K562 (cell line): ENCODE measurements around the gene TRMT2A. TPM values are rescaled to one million over a fixed set of nuclear protein-coding genes. Genes with fewer than 3 reads are reported as not detected.

Source experiments
- AFF1 ChIP-seq, 2 experiments: fragments of 450-650 bp; IDR thresholded peaks; 2 replicates each; pipeline ENCODE4 v1.6.1; 2018; ENCODE audit warnings: mild to moderate bottlenecking in 2 of 2, low read depth in 1 of 2; ENCODE audit not compliant: partially characterized antibody in 2 of 2
- BCL6 ChIP-seq: fragments of 250-450 bp; sonication (Bioruptor Pico); IDR thresholded peaks from 2 replicates; pipeline ENCODE4 v1.4.0; 2020
- CHD7 ChIP-seq: fragments of 200-600 bp; sonication (generic); IDR thresholded peaks from one replicate; pipeline ENCODE4 v1.6.1; 2012; ENCODE audit warnings: mild to moderate bottlenecking, low read depth, low read length, inconsistent platforms
- CSDE1 ChIP-seq, 2 experiments: fragments of 450-650 bp; IDR thresholded peaks; 2 replicates each; pipeline ENCODE4 v1.6.1; 2016; ENCODE audit warnings: mild to moderate bottlenecking in 1 of 2
- POLR2AphosphoS2 ChIP-seq: IDR thresholded peaks from 2 replicates; pipeline ENCODE4 v1.6.1; 2012; ENCODE audit warnings: low read length, improper control_type of control experiment
- POLR3G ChIP-seq: IDR thresholded peaks from 2 replicates; pipeline ENCODE4 v1.6.1; 2011; ENCODE audit not compliant: insufficient read length, insufficient replicate concordance; ENCODE audit errors: extremely low read depth
- RBM14 ChIP-seq: fragments of 200-400 bp; formaldehyde crosslinking; IDR thresholded peaks from 2 replicates; pipeline ENCODE4 v1.6.1; 2018; ENCODE audit warnings: low read depth, mild to moderate bottlenecking, low read length, moderate library complexity, borderline replicate concordance; ENCODE audit not compliant: insufficient read depth
- ZNF184 ChIP-seq: sonication (generic); formaldehyde crosslinking; IDR thresholded peaks from 2 replicates; pipeline ENCODE4 v1.5.0; 2020; ENCODE audit warnings: missing genetic modification reagents
- polyA plus RNA-seq, 8 experiments: library from polyadenylated mRNA; depleted of rRNA in 4 of 8; stranded (reverse) in 5 of 8; unstranded in 3 of 8; fragments of >200 nt; fragmentation: Nextera tagmentation in 2 of 8; fragmentation: Illumina TruSeq in 1 of 8; extraction: Ambion mirVana in 2 of 8; extraction: Trizol in 1 of 8; gene quantifications; 2 replicates each; pipeline versions ENCODE4 v1.2.1 to v1.2.3, GENCODE V29; 2011 to 2014; ENCODE audit warnings: inconsistent platforms in 1 of 8, missing spikeins in 1 of 8
- total RNA-seq, 7 experiments: library from RNA; depleted of rRNA in 6 of 7; stranded (reverse); fragments of >200 nt in 6 of 7; fragmentation: Illumina TruSeq in 2 of 7; extraction: Trizol in 2 of 7; gene quantifications; 2 replicates each; pipeline versions ENCODE4 v1.2.1 to v1.2.3, GENCODE V29; 2011 to 2021; ENCODE audit warnings: low replicate concordance in 1 of 7
- TF ChIP-seq, protein P1 (sequence below): fragments of 250-450 bp; sonication (Bioruptor Pico); IDR thresholded peaks from 2 replicates; pipeline ENCODE4 v1.4.0; 2020; ENCODE audit warnings: mild to moderate bottlenecking

Gene TRMT2A
- total and polyA plus RNA-seq, 9 of the 15 experiments (the other 6 are each of a cell fraction or from before 2014, with no cell fraction given): 1.6 to 265 (median 140) TPM

- TF ChIP-seq CHD7 (no peak), BCL6 (CRISPR knock-in tag) (no peak), RBM14 (no peak; the same call in 1 of the 2 replicates), POLR2AphosphoS2 (no peak), ZNF184 (no peak), CSDE1 (IDR thresholded peaks at IDR 0.05) (no peak), POLR3G (no peak), AFF1 (IDR thresholded peaks at IDR 0.05; ENCODE audit: low read depth in 1 of 2, partially characterized antibody in 2 of 2) (no peak)
- TF ChIP-seq, protein P1, sequence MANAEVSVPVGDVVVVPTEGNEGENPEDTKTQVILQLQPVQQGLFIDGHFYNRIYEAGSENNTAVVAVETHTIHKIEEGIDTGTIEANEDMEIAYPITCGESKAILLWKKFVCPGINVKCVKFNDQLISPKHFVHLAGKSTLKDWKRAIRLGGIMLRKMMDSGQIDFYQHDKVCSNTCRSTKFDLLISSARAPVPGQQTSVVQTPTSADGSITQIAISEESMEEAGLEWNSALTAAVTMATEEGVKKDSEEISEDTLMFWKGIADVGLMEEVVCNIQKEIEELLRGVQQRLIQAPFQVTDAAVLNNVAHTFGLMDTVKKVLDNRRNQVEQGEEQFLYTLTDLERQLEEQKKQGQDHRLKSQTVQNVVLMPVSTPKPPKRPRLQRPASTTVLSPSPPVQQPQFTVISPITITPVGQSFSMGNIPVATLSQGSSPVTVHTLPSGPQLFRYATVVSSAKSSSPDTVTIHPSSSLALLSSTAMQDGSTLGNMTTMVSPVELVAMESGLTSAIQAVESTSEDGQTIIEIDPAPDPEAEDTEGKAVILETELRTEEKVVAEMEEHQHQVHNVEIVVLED (CRISPR knock-in tag): no peak
Measured at GRCh38 chr22:20131859-20132685, 15.0 kb upstream of the TRMT2A start (continued).
